LNCaP clone FGC (cell line): ENCODE measurements around the gene LRRC10B.

Experiments
- DNase-seq: peaks from one replicate; pipeline ENCODE4 v3.0.0-alpha.2; 2011; ENCODE audit warnings: low read depth
- H3K4me3 ChIP-seq: 2 replicates; pipeline ENCODE4 v1.5.1; 2011; ENCODE audit warnings: mild to moderate bottlenecking, low read depth, low read length, control low read depth
- TF ChIP-seq, protein P1 (sequence below): IDR thresholded peaks from 2 replicates; pipeline ENCODE4 v1.5.1; 2012; ENCODE audit warnings: mild to moderate bottlenecking; ENCODE audit not compliant: control insufficient read depth, insufficient read depth; ENCODE audit errors: extremely low read depth

Gene LRRC10B

DNA sequence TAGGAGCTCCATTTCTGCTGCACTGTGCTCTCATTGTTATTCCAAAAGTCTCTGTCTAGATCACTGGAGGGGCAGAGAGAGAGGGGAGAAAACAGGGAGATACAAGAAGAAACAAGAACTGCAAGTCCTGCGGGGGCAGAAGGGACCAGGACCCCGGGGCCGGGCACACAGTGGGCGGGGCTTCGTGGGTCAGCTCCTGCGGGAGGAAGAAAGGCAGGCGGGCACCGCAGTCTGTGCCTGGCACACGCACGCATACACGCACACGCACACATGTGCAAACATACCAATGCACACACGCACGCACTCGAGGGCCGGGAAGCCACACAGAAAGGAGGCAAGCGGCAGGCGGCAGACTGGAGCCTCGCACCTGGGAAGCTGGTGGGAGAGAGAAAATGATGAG, 38.7 kb downstream of the LRRC10B start:
- DNase-seq: no peak
- TF ChIP-seq, protein P1, sequence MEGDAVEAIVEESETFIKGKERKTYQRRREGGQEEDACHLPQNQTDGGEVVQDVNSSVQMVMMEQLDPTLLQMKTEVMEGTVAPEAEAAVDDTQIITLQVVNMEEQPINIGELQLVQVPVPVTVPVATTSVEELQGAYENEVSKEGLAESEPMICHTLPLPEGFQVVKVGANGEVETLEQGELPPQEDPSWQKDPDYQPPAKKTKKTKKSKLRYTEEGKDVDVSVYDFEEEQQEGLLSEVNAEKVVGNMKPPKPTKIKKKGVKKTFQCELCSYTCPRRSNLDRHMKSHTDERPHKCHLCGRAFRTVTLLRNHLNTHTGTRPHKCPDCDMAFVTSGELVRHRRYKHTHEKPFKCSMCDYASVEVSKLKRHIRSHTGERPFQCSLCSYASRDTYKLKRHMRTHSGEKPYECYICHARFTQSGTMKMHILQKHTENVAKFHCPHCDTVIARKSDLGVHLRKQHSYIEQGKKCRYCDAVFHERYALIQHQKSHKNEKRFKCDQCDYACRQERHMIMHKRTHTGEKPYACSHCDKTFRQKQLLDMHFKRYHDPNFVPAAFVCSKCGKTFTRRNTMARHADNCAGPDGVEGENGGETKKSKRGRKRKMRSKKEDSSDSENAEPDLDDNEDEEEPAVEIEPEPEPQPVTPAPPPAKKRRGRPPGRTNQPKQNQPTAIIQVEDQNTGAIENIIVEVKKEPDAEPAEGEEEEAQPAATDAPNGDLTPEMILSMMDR: no peak
- no peak overlapping the region for H3K4me3 ChIP-seq

DNA sequence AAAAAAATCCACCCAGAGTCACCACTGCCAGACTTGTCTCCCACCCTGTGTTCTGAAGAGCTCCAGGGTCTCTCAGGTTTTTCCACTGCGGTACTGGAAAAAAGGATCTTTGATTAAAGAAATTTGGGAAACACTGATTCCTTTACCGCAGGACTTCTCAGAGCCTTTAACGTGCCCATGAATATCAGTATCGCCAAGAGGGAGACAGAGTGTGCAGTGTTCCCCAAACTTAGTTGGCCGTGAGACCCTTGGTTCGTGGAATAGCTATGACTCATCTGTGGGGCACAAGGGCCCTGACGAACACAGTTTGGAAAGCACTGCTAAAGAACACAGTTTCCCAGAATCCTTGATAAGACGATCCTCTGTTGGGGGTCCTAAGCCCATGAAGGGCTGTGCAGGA, 40.6 kb downstream of the LRRC10B start:
- DNase-seq: no peak
- no peak overlapping the region for H3K4me3 ChIP-seq
- TF ChIP-seq, protein P1: no peak

DNA sequence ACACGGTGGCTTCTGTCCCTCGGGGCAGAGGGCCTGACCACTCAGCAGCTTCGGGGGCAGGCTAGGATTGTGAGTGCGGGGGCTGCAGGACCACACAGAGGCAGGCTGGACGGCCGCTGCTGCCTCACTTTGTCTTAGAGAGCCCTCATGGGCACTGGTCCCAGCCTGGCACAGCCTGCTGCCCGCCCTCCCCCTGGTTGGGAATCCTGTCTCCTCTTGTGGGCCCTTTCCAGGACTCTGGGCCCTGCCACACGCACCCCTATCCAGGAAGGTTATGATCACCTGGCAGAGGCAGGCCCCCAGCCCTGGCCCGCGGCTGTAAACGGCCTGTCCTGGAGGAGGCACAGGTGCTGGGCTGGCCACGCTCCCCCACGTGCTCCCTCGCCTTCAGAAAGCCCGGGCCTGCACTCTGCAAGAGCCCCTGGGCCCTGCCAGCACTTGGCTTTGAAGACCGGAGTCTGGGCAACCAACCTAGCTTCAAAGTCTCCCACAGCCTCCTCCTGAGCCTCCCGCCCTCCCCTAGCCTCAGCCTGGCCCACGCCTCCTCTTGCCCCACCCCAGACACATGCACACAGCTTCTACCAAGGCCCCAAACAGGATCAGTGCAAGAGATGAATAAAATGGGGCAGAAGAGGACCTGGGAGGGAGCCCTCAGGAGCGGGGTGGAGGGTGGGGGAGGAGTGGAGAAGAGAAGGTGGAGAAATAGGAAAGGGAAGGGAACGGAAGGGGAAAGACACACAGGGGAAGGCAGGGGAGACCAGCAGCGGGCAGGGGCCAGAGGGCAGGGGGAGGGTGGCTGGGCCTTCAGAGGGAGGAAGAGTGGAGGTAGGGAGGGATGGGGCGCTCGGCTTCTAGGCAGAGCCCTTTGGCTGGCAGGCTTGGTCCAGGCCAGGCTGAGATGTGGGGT, 41.4 kb downstream of the LRRC10B start:
- no peak overlapping the region for H3K4me3 ChIP-seq
- DNase-seq: no peak
- TF ChIP-seq, protein P1: no peak

DNA sequence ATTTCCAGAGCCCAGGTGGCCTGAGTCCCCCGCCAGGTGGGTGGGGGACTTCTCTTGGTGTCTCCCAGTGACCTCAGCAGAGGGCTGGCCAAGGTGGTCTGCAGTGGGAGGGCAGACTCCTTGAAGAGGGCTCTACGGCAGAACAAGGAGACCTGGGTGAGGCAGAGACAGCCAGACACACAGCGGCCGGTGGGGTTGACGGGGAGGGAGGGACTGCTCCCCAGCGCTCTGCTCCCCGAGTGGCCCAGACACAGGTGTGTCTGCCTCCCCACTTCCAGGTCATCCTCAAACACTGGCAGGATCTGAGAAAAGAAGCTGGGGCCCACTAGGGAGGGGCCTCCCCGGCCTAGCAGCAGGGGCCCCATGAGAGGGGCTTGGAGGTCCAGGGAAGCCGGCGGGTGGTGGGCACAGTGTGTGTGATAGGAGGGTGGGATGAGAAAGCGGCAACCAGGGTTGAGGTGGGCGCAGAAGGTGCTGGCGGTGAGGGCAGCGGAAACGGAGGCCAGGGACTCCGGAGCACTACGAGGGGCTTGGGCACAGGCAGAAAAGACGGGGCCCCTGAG, 42.2 kb downstream of the LRRC10B start:
- H3K4me3 ChIP-seq: no peak overlapping the region
- TF ChIP-seq, protein P1: no peak
- DNase-seq: no peak

DNA sequence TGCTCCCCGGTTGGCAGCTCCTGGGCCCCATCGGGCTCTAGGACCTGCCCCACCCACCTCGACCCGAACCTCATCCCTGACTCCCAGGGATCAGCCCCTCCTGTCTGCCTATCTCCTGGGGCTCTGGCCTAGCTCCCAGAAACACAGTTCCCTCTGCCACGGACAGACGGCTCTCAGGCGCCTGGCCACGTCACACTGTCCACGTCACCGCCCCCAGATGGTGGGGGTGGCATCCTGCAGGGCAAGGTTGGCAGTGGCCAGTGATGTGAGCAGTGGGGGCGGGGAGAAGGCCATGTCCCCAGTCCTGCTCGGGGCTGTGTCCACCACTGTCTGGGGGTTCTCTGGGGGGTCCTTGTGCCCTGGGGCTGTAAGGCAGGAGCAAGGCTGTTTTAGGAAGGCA, 43.1 kb downstream of the LRRC10B start:
- H3K4me3 ChIP-seq: no peak overlapping the region
- no peak for DNase-seq

DNA sequence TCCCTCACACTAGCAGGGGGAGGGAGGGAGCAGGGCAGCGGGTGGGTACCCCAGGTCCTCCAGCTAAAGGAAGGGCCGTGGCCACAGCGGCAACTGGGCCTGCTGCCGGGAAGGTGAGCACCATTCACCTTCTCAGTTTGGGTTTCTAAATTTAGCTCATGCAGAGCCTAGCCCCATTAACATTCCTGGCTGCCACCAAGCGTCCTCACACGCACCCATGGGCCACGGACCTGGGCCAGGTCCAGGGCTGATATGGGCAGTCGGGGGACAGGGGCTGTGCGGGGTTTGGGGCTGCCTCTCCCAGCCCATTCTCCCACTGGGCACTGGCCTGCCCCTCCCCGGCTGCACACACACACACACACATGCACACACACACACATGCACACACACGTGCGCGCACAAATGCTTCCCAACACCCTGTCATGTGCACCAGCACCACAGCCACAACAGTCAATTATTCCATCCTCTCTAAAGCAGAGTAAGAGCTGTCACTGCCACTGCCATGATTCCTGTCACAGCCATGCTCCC, 43.6 kb downstream of the LRRC10B start:
- TF ChIP-seq, protein P1: no peak
- DNase-seq: no peak
- no peak overlapping the region for H3K4me3 ChIP-seq

More for the DNA sequence above, 43.1 kb downstream of the LRRC10B start:
- TF ChIP-seq, protein P1: no peak
